HepG2 (cell line): ENCODE measurements around the gene TWNK. TPM values are rescaled to one million over a fixed set of nuclear protein-coding genes. Genes with fewer than 3 reads are reported as not detected.
A peak's percentile ranks its signal among the peaks of the same experiment; 100 is the strongest.

Experiments used
- AGO2 ChIP-seq: fragments of 200-400 bp; formaldehyde crosslinking; optimal IDR thresholded peaks from 2 replicates; pipeline ENCODE3; 2017; ENCODE audit warnings: mild to moderate bottlenecking, low read depth, low read length, moderate library complexity
- CREB3 ChIP-seq: sonication (generic); formaldehyde crosslinking; IDR thresholded peaks from 2 replicates; pipeline ENCODE4 v1.5.0; 2020; ENCODE audit warnings: missing genetic modification reagents
- ELF3 ChIP-seq: IDR thresholded peaks from 2 replicates; pipeline ENCODE4 v1.6.1; 2016; ENCODE audit warnings: missing genetic modification reagents, missing compliant biosample characterization
- FOXA3 ChIP-seq: IDR thresholded peaks from 2 replicates; pipeline ENCODE4 v1.6.1; 2016; ENCODE audit warnings: missing genetic modification reagents, missing compliant biosample characterization
- HNF1A ChIP-seq, 2 experiments: sonication (generic) in 1 of 2; formaldehyde crosslinking in 1 of 2; IDR thresholded peaks; 2 replicates each; pipeline versions ENCODE4 v1.4.0 to v1.6.1; 2016 to 2020; ENCODE audit warnings: borderline replicate concordance in 1 of 2, low read depth in 1 of 2, mild to moderate bottlenecking in 1 of 2, missing genetic modification reagents in 1 of 2
- SRSF1 ChIP-seq: fragments of 200-400 bp; formaldehyde crosslinking; optimal IDR thresholded peaks from 2 replicates; pipeline ENCODE3; 2017; ENCODE audit warnings: mild to moderate bottlenecking, low read depth, low read length, moderate library complexity
- ZBTB1 ChIP-seq: sonication (generic); formaldehyde crosslinking; IDR thresholded peaks from 2 replicates; pipeline ENCODE4 v1.4.0; 2020; ENCODE audit warnings: missing genetic modification reagents, borderline replicate concordance
- ZBTB20 ChIP-seq: sonication (generic); formaldehyde crosslinking; IDR thresholded peaks from 2 replicates; pipeline ENCODE4 v1.8.1; 2023; ENCODE audit warnings: missing genetic modification reagents, low read depth, mild to moderate bottlenecking, borderline replicate concordance
- ZFY ChIP-seq: sonication (generic); formaldehyde crosslinking; IDR thresholded peaks from 2 replicates; pipeline ENCODE4 v1.4.0; 2020; ENCODE audit warnings: missing genetic modification reagents
- ZNF160 ChIP-seq: sonication (generic); formaldehyde crosslinking; IDR thresholded peaks from 2 replicates; pipeline ENCODE4 v1.8.0; 2022; ENCODE audit warnings: mild to moderate bottlenecking, inconsistent platforms, missing genetic modification reagents
- ZNF20 ChIP-seq: sonication (generic); formaldehyde crosslinking; IDR thresholded peaks from 2 replicates; pipeline ENCODE4 v1.4.0; 2020; ENCODE audit warnings: mild to moderate bottlenecking, moderate library complexity, missing genetic modification reagents
- ZNF720 ChIP-seq: sonication (generic); formaldehyde crosslinking; IDR thresholded peaks from 2 replicates; pipeline ENCODE4 v1.4.0; 2020; ENCODE audit warnings: missing genetic modification reagents
- ZNF792 ChIP-seq: IDR thresholded peaks from 2 replicates; pipeline ENCODE4 v1.6.1; 2016
- polyA plus RNA-seq, 8 experiments: library from polyadenylated mRNA; depleted of rRNA in 3 of 8; stranded (reverse) in 7 of 8; unstranded in 1 of 8; fragments of >200 nt; fragmentation: Illumina TruSeq in 4 of 8; extraction: Trizol in 4 of 8; gene quantifications; 2 replicates each; pipeline versions ENCODE4 v1.2.1 to v1.2.3, GENCODE V29; 2011 to 2016; ENCODE audit warnings: low read depth in 4 of 8, missing spikeins in 1 of 8, mixed read lengths in 1 of 8; ENCODE audit not compliant: insufficient read depth in 1 of 8
- total RNA-seq, 5 experiments: library from RNA; depleted of rRNA; stranded (reverse); fragments of >200 nt; fragmentation: Illumina TruSeq; extraction: Trizol; gene quantifications; 2 replicates each; pipeline ENCODE4 v1.2.3, GENCODE V29; 2016; ENCODE audit warnings: low read depth in 1 of 5
- TF ChIP-seq, protein P1 (sequence below): sonication (generic); formaldehyde crosslinking; IDR thresholded peaks from 2 replicates; pipeline ENCODE4 v1.4.0; 2020; ENCODE audit warnings: missing genetic modification reagents, borderline replicate concordance
- TF ChIP-seq, protein P2 (sequence below): sonication (generic); formaldehyde crosslinking; IDR thresholded peaks from 2 replicates; pipeline ENCODE4 v1.5.0; 2020; ENCODE audit warnings: missing genetic modification reagents, mild to moderate bottlenecking, borderline replicate concordance
- TF ChIP-seq, protein P3 (sequence below): IDR thresholded peaks from 2 replicates; pipeline ENCODE4 v1.6.1; 2016; ENCODE audit warnings: mild to moderate bottlenecking, missing biosample characterization, missing genetic modification reagents

Gene TWNK
- total and polyA plus RNA-seq, 2 of the 13 experiments (the other 11 are each of a cell fraction or from before 2014, with no cell fraction given), result 10.7 to 16.5 TPM

DNA sequence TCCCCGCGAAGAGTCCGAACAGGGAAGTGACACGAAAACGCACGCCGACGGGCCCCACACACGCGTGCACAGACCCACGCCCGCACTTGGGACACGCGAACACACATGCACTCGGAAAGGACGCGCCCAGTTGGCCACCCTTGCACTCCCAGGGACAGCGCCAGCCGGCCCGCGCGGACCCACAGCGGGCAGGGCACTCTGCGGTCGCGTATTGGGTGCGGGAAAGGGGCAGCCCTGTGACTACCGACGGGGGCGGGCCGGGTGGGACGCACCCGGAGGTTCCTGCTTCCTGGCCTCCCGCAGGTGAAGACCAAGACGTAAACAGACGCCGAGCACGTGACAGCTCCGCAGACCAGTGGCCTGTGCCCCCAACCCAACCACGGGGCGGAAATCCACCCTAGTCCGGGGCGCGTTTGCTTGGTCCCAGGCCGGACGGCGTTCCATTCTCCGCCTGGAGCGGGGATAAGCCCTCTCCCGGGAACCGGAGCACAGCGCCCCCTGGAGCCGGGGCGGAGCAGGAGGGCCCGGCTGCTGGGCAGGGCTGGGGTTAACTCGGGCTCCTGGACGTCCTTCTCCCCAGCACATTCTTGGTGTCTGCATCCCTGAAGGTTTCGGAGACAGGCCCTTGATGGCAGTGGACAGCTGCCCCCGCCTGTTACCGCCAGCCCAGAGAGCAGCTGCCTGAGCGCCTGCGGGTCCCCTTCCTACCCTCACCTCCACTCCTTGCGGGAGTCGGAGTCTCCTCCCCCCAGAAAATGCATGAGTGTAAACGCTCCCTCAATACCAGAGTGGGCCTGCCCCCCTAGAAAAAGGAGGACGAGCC lies 10.2 kb downstream of the TWNK start (continued):
- TF ChIP-seq SRSF1, result peak; percentile 84
- no peak for TF ChIP-seq CREB3 (CRISPR knock-in tag)
- TF ChIP-seq, protein P1, sequence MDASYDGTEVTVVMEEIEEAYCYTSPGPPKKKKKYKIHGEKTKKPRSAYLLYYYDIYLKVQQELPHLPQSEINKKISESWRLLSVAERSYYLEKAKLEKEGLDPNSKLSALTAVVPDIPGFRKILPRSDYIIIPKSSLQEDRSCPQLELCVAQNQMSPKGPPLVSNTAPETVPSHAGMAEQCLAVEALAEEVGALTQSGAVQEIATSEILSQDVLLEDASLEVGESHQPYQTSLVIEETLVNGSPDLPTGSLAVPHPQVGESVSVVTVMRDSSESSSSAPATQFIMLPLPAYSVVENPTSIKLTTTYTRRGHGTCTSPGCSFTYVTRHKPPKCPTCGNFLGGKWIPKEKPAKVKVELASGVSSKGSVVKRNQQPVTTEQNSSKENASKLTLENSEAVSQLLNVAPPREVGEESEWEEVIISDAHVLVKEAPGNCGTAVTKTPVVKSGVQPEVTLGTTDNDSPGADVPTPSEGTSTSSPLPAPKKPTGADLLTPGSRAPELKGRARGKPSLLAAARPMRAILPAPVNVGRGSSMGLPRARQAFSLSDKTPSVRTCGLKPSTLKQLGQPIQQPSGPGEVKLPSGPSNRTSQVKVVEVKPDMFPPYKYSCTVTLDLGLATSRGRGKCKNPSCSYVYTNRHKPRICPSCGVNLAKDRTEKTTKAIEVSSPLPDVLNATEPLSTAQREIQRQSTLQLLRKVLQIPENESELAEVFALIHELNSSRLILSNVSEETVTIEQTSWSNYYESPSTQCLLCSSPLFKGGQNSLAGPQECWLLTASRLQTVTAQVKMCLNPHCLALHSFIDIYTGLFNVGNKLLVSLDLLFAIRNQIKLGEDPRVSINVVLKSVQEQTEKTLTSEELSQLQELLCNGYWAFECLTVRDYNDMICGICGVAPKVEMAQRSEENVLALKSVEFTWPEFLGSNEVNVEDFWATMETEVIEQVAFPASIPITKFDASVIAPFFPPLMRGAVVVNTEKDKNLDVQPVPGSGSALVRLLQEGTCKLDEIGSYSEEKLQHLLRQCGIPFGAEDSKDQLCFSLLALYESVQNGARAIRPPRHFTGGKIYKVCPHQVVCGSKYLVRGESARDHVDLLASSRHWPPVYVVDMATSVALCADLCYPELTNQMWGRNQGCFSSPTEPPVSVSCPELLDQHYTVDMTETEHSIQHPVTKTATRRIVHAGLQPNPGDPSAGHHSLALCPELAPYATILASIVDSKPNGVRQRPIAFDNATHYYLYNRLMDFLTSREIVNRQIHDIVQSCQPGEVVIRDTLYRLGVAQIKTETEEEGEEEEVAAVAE (CRISPR knock-in tag), result no peak; the same call in 1 of the 2 replicates
- no peak for TF ChIP-seq ZNF720
- TF ChIP-seq, protein P2, sequence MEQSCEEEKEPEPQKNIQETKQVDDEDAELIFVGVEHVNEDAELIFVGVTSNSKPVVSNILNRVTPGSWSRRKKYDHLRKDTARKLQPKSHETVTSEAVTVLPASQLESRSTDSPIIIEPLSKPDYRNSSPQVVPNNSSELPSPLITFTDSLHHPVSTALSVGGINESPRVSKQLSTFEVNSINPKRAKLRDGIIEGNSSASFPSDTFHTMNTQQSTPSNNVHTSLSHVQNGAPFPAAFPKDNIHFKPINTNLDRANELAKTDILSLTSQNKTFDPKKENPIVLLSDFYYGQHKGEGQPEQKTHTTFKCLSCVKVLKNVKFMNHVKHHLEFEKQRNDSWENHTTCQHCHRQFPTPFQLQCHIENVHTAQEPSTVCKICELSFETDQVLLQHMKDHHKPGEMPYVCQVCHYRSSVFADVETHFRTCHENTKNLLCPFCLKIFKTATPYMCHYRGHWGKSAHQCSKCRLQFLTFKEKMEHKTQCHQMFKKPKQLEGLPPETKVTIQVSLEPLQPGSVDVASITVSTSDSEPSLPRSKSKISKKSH, result peak; percentile 70; the same call in 1 of the 2 replicates
- no peak for TF ChIP-seq ZNF20 (CRISPR knock-in tag)
- no peak; the same call in 1 of the 2 replicates for TF ChIP-seq ZNF792 (CRISPR knock-in tag)
- peak; percentile 65 for TF ChIP-seq AGO2
- TF ChIP-seq, protein P3, sequence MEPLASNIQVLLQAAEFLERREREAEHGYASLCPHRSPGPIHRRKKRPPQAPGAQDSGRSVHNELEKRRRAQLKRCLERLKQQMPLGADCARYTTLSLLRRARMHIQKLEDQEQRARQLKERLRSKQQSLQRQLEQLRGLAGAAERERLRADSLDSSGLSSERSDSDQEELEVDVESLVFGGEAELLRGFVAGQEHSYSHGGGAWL (CRISPR knock-in tag), result no peak
- TF ChIP-seq ZNF160, result no peak
- TF ChIP-seq ELF3 (CRISPR knock-in tag), result peak; percentile 40; the same call in 1 of the 2 replicates
- no peak for TF ChIP-seq ZBTB20 (CRISPR knock-in tag)
- peak; percentile 18; the same call in 1 of the 2 replicates for TF ChIP-seq ZBTB1 (CRISPR knock-in tag)
- TF ChIP-seq HNF1A (IDR thresholded peaks at IDR 0.05; ENCODE audit: low read depth), result no peak
- 0 out of 2 replicates have a peak, but pooled peaks have one; percentile 19 for TF ChIP-seq HNF1A (CRISPR knock-in tag; IDR thresholded peaks at IDR 0.05; ENCODE audit: borderline replicate concordance)
- peak; percentile 91 for TF ChIP-seq ZFY
- no peak; the same call in 1 of the 2 replicates for TF ChIP-seq FOXA3 (CRISPR knock-in tag)
